HG02623 (cell line): Measurements from ENCODE around the gene FMN2.

Experiments
- ATAC-seq: cut with Tn5 transposase; IDR thresholded peaks from one replicate; pipeline ENCODE4 v1.9.1; 2021; ENCODE audit warnings: moderate library complexity; ENCODE audit not compliant: unreplicated experiment

The FMN2 gene

GRCh38 chr1:240474133-240474614, 382.5 kb downstream of the FMN2 start:
- ATAC-seq: no peak

DNA sequence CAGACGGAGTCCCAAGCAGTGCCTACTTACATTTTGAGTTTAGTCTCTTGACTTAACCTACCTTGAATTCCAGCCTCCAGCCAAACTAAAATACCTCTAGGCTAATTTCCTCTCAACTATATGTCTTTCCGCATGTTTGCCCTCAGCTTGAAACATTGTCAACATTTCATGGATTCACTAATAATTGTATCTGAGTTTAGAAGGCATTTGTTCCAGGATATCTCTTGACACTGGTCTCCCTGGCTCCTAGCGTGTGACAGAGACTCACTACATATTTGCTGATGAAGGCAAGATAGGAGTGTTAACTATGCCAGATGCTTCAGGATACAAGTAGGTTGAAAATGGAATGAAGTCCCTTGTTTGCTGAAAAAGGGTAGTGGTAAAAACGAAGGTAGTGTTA, 384.1 kb downstream of the FMN2 start:
- ATAC-seq: no peak

DNA sequence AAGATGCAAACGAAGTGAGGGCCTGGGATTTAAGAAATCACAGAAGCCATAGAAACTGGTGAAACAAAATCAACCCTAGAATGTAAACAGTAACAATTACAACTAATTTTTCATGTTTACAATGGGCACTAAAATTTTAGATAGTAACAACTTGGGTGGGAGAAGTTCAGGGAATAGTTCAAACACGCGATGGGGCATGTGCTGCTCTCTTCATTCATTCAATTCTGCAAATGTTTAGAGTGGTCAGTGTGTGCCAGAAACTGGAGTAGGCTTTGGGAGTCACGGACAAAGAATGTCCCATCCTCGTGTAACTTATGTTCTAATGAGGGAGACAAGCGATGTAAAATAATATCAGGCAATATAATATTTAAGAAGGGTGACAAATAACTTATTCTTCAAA, 386.9 kb downstream of the FMN2 start:
- no peak for ATAC-seq

DNA sequence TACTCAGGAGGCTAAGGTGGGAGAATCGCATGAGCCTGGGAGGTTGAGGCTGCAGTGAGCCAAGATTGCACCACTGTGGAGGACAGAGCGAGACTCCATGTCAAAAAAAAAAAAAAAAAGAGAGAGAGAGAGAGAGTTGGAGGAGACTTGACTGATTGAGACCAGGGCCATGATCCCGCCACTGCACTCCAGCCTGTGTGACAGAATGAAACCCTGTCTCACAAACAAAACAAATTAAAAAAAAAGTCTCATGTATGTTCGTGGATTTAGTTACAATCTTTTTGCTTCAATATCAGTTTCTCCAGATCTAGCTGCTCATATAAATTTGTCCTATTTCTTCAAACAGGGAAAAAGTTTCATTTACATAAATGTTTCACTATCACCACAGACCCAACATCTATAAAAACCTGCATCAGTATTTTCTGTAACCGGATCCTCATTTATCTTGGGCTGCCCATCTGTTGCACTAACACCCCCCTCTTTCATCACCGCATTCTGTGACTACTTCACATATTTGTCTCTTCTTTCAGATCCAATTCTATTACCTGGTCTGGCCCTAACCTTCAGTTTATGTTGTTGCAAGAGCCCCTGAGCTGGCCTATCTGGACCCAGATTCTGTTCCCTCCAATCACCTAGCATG, 393.2 kb downstream of the FMN2 start:
- no peak for ATAC-seq

DNA sequence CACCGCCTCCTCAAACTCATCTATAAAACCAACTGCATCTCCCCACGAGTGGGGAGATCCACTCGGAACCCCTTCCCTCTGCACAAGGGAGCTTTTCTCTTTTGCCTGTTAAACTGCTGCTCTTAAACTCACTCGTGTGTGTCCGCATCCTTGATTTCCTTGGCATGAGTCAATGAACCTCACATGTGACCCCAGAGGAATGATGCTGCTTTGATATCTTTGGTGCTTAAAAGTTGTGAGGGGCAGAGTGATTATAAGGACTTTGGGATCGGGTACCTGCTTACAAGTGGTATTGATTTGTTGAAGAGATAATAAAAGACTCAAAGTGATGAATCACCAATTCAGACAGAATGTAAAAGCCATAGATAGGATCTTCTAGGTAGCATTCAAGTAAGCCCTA, 394.9 kb downstream of the FMN2 start:
- no peak for ATAC-seq

- no peak for ATAC-seq
Measured at GRCh38 chr1:240487493-240487892, 395.8 kb downstream of the FMN2 start.

DNA sequence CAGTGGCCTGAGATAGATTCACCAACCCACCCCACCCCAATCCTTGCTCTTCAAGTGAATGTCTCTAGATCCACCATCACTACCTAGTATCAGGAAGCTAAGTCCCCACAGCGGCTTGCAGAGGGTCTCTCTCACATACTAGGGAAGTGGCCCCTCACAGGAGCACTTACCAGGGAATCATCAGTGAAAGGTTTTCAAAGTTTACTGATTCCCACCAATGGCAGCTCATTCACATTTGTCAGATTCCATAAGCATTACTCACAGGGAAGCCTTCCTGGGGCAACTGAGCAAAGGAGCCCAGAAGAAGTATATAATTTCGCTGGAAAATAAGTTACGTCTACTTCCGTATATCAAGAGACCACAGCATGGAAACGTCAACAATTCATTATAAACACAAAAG, 399.5 kb downstream of the FMN2 start:
- ATAC-seq: no peak

DNA sequence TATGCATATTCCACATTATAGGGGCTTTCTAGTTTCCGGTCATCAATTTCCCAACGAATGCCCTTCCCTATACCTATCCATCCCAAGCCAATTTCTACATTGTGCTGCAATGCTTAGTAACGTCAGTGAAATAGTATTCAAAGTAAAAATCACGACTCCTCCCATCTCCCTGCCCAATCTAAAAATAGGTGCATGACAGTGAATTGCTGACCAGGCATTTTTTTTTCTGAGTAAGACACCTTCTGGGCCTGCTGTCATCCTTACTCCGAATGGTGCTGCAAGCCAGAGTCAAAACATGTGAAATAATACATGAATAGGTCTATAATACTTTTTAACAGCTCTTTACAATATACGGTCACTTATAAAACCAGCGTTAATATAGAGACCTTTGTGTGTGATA, 400.1 kb downstream of the FMN2 start:
- no peak for ATAC-seq

DNA sequence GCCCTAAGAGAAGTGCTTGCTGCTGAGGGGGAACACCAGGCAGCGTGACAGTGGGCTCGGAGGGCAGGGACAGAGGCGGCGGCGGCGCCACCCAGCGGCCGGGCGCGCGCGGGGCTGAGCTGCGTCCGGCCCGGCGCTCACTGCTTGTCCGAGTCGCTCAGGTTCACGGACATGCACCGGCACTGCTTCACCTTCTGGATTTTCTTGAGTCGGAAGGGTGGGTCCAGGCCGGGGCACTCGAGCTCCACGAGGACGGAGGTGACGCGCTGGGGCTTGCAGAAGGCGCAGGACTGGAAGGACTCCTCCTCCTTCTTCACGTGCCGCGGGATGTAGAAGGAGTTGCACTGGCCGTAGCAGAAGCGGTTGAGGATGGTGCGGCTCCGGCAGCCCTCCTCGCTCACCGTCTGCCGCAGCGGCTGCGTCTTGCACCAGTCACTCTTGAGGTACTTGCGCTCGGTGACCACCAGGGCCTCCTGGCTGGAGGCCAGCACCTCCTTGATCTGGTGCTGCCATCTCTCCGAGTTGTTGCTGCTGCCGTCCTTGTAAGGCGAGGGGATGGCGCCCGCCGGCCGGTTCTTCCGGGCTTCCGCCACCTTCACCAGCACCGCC, 401.3 kb downstream of the FMN2 start:
- no peak for ATAC-seq

- no peak for ATAC-seq
Measured at GRCh38 chr1:240495601-240496000, 403.9 kb downstream of the FMN2 start.

DNA sequence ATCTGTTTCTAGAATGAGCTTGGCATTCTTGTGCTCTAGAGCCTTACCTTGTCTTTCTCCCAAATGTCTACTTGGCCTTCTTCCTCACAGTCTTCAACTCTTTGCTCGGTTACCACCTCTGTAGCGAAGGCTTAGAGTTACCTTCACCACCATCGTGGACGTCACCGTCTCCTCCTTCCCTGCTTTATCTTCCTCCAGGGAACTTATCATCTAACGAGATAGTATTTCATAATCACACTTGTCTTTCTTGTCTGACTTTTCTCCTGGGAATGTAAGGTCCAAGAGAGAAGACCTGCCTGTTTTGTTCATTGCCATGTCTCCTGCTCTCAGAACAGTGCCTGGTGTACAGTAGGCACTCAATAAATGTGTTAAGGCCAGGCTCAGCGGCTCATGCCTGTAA, 404.7 kb downstream of the FMN2 start:
- ATAC-seq: no peak

DNA sequence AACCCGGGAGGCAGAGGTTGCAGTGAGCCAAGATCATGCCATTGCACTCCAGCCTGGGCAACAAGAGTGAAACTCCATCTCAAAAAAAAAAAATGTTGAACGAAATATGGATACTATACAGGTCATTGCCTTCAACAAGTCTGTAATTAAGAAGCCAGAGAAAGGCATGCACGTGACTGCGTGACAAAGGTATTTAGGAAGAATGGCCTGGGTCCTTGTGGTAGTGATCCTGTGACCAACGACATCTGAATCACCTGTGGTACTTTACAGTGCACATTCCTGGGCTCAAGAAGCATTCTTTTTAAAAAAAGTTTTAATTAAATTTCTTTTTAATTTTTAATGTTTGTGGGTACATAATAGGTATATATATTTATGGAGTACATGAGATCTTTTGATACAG, 405.3 kb downstream of the FMN2 start:
- no peak for ATAC-seq

GRCh38 chr1:240497908-240498307, 406.2 kb downstream of the FMN2 start:
- no peak for ATAC-seq

DNA sequence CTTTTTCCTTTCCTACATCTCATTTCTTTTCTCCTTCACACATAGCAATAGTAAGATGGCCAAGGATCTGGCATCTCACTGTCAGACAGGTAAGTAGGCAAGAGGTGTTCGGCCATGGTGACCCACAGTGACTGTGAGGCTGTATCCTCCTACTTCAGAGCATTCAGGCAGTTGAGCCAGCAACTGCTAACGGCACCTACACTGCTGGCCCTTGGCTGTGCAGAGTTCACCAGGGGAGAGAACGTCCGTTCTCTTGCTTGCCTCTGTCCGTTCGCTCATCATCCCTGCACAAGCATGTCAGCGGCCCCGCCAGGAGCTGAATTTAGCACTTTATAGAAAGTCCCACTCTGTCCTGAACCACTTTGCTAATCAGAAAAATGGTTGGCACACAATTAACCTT, 406.7 kb downstream of the FMN2 start:
- ATAC-seq: no peak

DNA sequence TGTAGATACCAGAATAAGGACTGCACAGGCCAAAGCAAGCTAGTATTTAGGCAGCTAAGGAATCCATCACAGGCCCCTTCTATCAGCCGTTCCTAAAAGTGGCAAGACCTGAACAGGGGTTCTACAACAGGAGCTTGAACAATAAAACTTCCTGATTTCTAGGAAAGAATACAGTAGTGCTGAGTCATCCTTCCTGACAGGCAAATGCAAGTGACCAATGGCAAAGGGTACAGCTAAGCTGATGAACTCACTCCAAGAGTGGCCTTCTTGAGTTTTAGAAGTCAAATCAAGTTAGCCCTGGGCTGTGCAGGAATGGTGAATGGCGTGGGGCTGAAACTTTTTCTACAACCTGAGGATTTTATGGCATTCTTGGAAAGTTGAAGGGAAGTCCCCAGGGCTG, 407.3 kb downstream of the FMN2 start:
- ATAC-seq: no peak

DNA sequence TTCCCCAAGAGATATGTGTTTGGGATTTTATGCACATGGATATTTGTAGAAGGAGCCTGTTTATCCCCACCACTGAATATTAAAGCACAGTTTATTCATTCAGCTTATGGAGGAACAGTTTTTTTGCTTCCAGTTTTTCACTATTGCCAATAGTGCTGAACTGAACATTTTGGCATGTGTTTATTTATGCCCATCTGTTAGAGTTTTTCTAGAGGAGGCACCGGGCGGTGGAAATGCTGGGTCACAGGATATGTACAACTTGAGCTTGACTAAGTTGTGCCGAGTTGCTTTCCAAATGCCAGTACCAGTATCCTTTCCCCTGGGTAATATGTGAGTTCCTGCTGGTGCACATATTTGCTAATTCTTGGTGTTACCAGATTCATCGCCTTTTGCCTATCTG, 409.0 kb downstream of the FMN2 start:
- no peak for ATAC-seq

- ATAC-seq: no peak
Measured at GRCh38 chr1:240501115-240501514, 409.4 kb downstream of the FMN2 start.

DNA sequence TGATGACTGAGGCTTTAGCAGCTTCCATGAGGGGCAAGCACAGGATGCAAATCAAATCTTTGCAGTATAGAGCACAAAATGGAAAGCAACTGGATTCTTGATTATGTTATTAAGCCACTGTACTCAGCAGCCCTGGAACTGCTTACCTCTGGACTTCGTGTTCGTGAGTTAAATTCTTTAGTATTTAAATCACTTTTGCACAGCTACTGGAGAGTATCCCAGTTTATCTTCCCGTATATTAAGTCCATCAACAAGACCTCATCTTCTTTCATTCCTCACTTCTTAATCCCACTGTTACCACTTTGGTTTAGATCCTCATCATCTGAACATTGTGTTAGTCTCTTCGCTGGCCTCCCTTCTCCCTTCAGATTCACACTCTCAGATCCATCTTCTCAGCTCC, 411.4 kb downstream of the FMN2 start:
- ATAC-seq: no peak

- no peak for ATAC-seq
Measured at GRCh38 chr1:240503558-240503957, 411.9 kb downstream of the FMN2 start.

DNA sequence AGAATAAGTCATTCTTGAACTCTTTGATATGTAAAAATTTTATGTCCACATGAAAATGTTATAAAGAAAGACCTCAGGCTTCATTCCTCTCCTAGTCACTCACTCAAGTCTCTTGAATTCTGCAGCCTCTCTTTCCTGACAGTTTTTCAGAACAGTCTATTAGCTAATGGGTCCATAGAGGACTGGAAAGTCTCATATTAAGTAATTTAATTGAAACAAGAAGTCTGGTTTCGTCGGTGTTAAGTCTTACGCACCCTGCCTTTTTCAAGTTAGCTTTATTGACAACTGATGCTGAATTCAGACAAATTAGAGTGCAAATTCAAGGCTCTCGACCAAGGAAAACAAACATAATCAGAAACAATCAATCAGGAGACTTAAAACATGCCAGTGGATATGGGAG, 414.5 kb downstream of the FMN2 start:
- no peak for ATAC-seq

DNA sequence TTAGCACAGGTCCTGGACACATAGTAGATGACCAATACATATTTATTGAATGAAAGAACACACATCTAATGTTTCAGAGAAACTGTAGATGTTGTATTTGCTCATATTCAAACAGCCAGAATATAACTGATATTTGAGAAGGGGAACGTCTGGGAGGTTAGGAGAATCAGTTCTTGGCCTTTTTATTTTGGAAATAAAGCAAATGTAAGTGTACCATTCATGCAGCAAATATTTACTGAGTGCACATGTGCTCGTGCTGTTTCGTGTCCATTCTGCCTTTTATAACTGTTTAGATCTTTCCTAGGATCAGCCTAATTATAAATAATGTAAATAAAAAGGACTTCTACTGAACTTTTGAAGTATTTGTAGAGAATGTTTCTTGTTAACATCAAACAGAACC, 416.5 kb downstream of the FMN2 start:
- ATAC-seq: no peak

DNA sequence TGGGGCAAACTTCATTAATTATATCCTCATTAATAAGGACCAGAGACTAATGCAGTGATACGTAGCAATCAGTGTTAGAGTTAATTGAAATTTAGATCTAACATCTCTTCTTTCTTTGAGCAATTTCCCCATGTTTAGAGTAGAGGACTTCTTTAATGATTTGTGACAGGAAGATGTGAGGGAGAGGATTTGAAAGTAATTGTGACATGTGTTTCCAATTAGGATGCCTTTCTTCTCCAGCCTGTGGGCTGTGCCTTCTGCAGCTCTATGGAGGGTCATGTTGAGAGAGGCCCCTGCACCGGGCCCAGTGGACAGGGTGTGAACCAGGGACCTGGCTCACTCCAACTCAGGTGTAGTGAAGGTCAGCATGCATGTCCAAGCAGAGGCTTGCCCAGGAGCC, 417.3 kb downstream of the FMN2 start:
- no peak for ATAC-seq

DNA sequence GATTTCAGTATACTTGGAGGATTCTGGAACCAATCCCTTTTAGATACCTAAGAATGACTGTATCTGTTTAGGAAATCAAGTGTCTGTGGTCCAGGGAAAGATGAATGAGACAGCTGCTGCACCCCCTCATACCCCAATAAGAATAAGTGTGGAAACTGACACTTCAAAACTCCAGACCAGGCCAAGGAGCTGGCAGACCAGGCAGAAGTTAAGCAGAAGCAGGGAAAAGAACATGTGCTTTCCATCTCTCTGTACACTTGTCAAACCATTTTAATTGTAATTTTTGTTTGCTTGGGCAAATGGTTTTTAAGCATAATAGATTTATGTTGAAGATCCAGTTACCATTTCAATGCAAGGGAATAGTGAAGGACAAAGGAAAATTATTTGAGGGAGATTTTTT, 420.1 kb downstream of the FMN2 start:
- ATAC-seq: no peak
